Upper lobe of left lung (tissue), 4 donors: ENCODE results near the gene ISX.

Experiments used
- CTCF ChIP-seq, 6 experiments: fragments of 450-650 bp in 4 of 6; fragments of 200-600 bp in 2 of 6; sonication (generic) in 2 of 6; IDR thresholded peaks; one replicate each; pipeline ENCODE4 v1.5.1; 2016 to 2019; ENCODE audit warnings: antibody characterized with exemption in 6 of 6
- POLR2AphosphoS5 ChIP-seq, 2 donors: sonication (generic); formaldehyde crosslinking; IDR thresholded peaks; one replicate each; pipeline ENCODE4 v1.5.1; 2017; ENCODE audit warnings: antibody characterized with exemption in 2 of 2

GRCh38 chr22:35039625-35040024 is 26.3 kb upstream of the ISX start:
- TF ChIP-seq CTCF (IDR thresholded peaks at IDR 0.05) (no peak), POLR2AphosphoS5 (IDR thresholded peaks at IDR 0.05) (no peak)
